Stimulated activated CD8-positive, alpha-beta memory T cell treated with anti-CD3 and anti-CD28 coated beads, Interleukin-12 subunit alpha, Interleukin-12 subunit beta, amount 100 ng/mL, for 4 hours (primary cell): ENCODE measurements around the gene CHCHD3.

Experiments used
- DNase-seq: peaks from one replicate; pipeline ENCODE4 v3.0.0-alpha.2; 2020; ENCODE audit warnings: low read depth

Gene CHCHD3

GRCh38 chr7:132735476-132735875, 346.4 kb downstream of the CHCHD3 start:
- no peak for DNase-seq
